ENCODE measurements around the gene UTS2B. TPM values are rescaled to one million over a fixed set of nuclear protein-coding genes. Genes with fewer than 3 reads are reported as not detected.

The UTS2B gene
- total and polyA plus RNA-seq, 2 donors = 0.34 to 0.85 TPM

- Histone ChIP-seq H3K4me3 (ENCODE audit: low read depth, low read length) (no peak overlapping the region), H3K27ac (ENCODE audit: low read depth) (no peak overlapping the region), H3K4me1 (ENCODE audit: insufficient read depth) (no peaks in the 10 kb centered on the region), H3K36me3 (ENCODE audit: insufficient read depth) (peaks cover 3% of the 10 kb centered on the region)
- DNase-seq (ENCODE audit: extremely low spot score) = no peak
- WGBS = 100% methylated on average over 1 of the region's 1 CpG
Measured at GRCh38 chr3:191361456-191361855, 31.1 kb upstream of the UTS2B start.

GRCh38 chr3:191360620-191361019 is 30.3 kb upstream of the UTS2B start:
- peaks cover 3% of the 10 kb centered on the region for H3K36me3 ChIP-seq (ENCODE audit: insufficient read depth)
- no peak for DNase-seq (ENCODE audit: extremely low spot score)
- no peaks in the 10 kb centered on the region for H3K4me1 ChIP-seq (ENCODE audit: insufficient read depth)

GRCh38 chr3:191358929-191359328 is 28.6 kb upstream of the UTS2B start:
- no peak overlapping the region for H3K4me3 ChIP-seq (ENCODE audit: low read depth, low read length)
- H3K27ac ChIP-seq (ENCODE audit: low read depth) = no peak overlapping the region
- no peak for DNase-seq (ENCODE audit: extremely low spot score)
- no peaks in the 10 kb centered on the region for H3K4me1 ChIP-seq (ENCODE audit: insufficient read depth)
- WGBS = 85% methylated on average over 2 of the region's 2 CpGs
- H3K36me3 ChIP-seq (ENCODE audit: insufficient read depth) = peaks cover 3% of the 10 kb centered on the region

More at GRCh38 chr3:191360620-191361019, 30.3 kb upstream of the UTS2B start:
- H3K27ac ChIP-seq (ENCODE audit: low read depth) = no peak overlapping the region
- H3K4me3 ChIP-seq (ENCODE audit: low read depth, low read length) = no peak overlapping the region
- 91% methylated on average over 3 of the region's 3 CpGs for WGBS

- Histone ChIP-seq H3K27ac (ENCODE audit: low read depth) (no peak overlapping the region), H3K36me3 (ENCODE audit: insufficient read depth) (no peaks in the 10 kb centered on the region), H3K4me3 (ENCODE audit: low read depth, low read length) (no peak overlapping the region), H3K4me1 (ENCODE audit: insufficient read depth) (no peaks in the 10 kb centered on the region)
- no peak for DNase-seq (ENCODE audit: extremely low spot score)
- 84% methylated on average over 6 of the region's 6 CpGs for WGBS
Measured at GRCh38 chr3:191357909-191358308, 27.6 kb upstream of the UTS2B start.

- no peaks in the 10 kb centered on the region for H3K4me1 ChIP-seq (ENCODE audit: insufficient read depth)
- no peak overlapping the region for H3K27ac ChIP-seq (ENCODE audit: low read depth)
- no peaks in the 10 kb centered on the region for H3K36me3 ChIP-seq (ENCODE audit: insufficient read depth)
- H3K4me3 ChIP-seq (ENCODE audit: low read depth, low read length) = no peak overlapping the region
- DNase-seq (ENCODE audit: extremely low spot score) = no peak
- WGBS = 58% methylated on average over 5 of the region's 5 CpGs
Measured at GRCh38 chr3:191356631-191357439, 26.5 kb upstream of the UTS2B start.

GRCh38 chr3:191355406-191355805 is 25.1 kb upstream of the UTS2B start:
- no peak overlapping the region for H3K27ac ChIP-seq (ENCODE audit: low read depth)
- no peaks in the 10 kb centered on the region for H3K4me1 ChIP-seq (ENCODE audit: insufficient read depth)
- no peak for DNase-seq (ENCODE audit: extremely low spot score)
- H3K36me3 ChIP-seq (ENCODE audit: insufficient read depth) = no peaks in the 10 kb centered on the region
- WGBS = 97% methylated on average over 4 of the region's 4 CpGs
- H3K4me3 ChIP-seq (ENCODE audit: low read depth, low read length) = no peak overlapping the region

GRCh38 chr3:191353022-191353777 is 22.9 kb upstream of the UTS2B start:
- Histone ChIP-seq H3K36me3 (ENCODE audit: insufficient read depth) (no peaks in the 10 kb centered on the region), H3K27ac (ENCODE audit: low read depth) (no peak overlapping the region), H3K4me3 (ENCODE audit: low read depth, low read length) (no peak overlapping the region), H3K4me1 (ENCODE audit: insufficient read depth) (no peaks in the 10 kb centered on the region)
- WGBS = 71% methylated on average over 7 of the region's 7 CpGs
- DNase-seq (ENCODE audit: extremely low spot score) = no peak

- Histone ChIP-seq H3K4me3 (ENCODE audit: low read depth, low read length) (no peak overlapping the region), H3K36me3 (ENCODE audit: insufficient read depth) (no peaks in the 10 kb centered on the region), H3K4me1 (ENCODE audit: insufficient read depth) (no peaks in the 10 kb centered on the region), H3K27ac (ENCODE audit: low read depth) (no peak overlapping the region)
- WGBS = 93% methylated on average over 1 of the region's 1 CpG
- no peak for DNase-seq (ENCODE audit: extremely low spot score)
Measured at GRCh38 chr3:191352014-191352413, 21.7 kb upstream of the UTS2B start.

GRCh38 chr3:191350396-191351090 is 20.2 kb upstream of the UTS2B start:
- Histone ChIP-seq H3K4me1 (ENCODE audit: insufficient read depth) (no peaks in the 10 kb centered on the region), H3K4me3 (ENCODE audit: low read depth, low read length) (no peak overlapping the region)
- WGBS = 32% methylated on average over 5 of the region's 5 CpGs

GRCh38 chr3:191348098-191348497 is 17.8 kb upstream of the UTS2B start:
- WGBS = 95% methylated on average over 1 of the region's 1 CpG
- Histone ChIP-seq H3K4me1 (ENCODE audit: insufficient read depth) (no peaks in the 10 kb centered on the region), H3K27ac (ENCODE audit: low read depth) (no peak overlapping the region), H3K4me3 (ENCODE audit: low read depth, low read length) (no peak overlapping the region), H3K36me3 (ENCODE audit: insufficient read depth) (no peaks in the 10 kb centered on the region)
- no peak for DNase-seq (ENCODE audit: extremely low spot score)

More at GRCh38 chr3:191350396-191351090, 20.2 kb upstream of the UTS2B start:
- Histone ChIP-seq H3K27ac (ENCODE audit: low read depth) (no peak overlapping the region), H3K36me3 (ENCODE audit: insufficient read depth) (no peaks in the 10 kb centered on the region)
- DNase-seq (ENCODE audit: extremely low spot score) = no peak

GRCh38 chr3:191347228-191347627 is 16.9 kb upstream of the UTS2B start:
- no peaks in the 10 kb centered on the region for H3K36me3 ChIP-seq (ENCODE audit: insufficient read depth)
- no peak overlapping the region for H3K27ac ChIP-seq (ENCODE audit: low read depth)
- H3K4me3 ChIP-seq (ENCODE audit: low read depth, low read length) = no peak overlapping the region
- no peak for DNase-seq (ENCODE audit: extremely low spot score)
- WGBS = 65% methylated on average over 3 of the region's 3 CpGs
- peaks cover 2% of the 10 kb centered on the region for H3K4me1 ChIP-seq (ENCODE audit: insufficient read depth)

- Histone ChIP-seq H3K27ac (ENCODE audit: low read depth) (no peak overlapping the region), H3K4me3 (ENCODE audit: low read depth, low read length) (no peak overlapping the region), H3K36me3 (ENCODE audit: insufficient read depth) (no peaks in the 10 kb centered on the region), H3K4me1 (ENCODE audit: insufficient read depth) (peaks cover 2% of the 10 kb centered on the region)
- 87% methylated on average over 5 of the region's 5 CpGs for WGBS
- no peak for DNase-seq (ENCODE audit: extremely low spot score)
Measured at GRCh38 chr3:191345334-191345733, 15.0 kb upstream of the UTS2B start.

- DNase-seq (ENCODE audit: extremely low spot score) = no peak
- Histone ChIP-seq H3K4me1 (ENCODE audit: insufficient read depth) (peaks cover 2% of the 10 kb centered on the region), H3K36me3 (ENCODE audit: insufficient read depth) (no peaks in the 10 kb centered on the region), H3K27ac (ENCODE audit: low read depth) (no peak overlapping the region), H3K4me3 (ENCODE audit: low read depth, low read length) (no peak overlapping the region)
- WGBS = 94% methylated on average over 5 of the region's 5 CpGs
Measured at GRCh38 chr3:191343913-191344312, 13.6 kb upstream of the UTS2B start.
